Measurements from ENCODE around the gene PZP. TPM values are rescaled to one million over a fixed set of nuclear protein-coding genes. Genes with fewer than 3 reads are reported as not detected.

The PZP gene
- total and polyA plus RNA-seq, 9 of the 15 experiments (the other 6 are each of a cell fraction or from before 2014, with no cell fraction given) = 0.01 TPM; not detected in 8

DNA sequence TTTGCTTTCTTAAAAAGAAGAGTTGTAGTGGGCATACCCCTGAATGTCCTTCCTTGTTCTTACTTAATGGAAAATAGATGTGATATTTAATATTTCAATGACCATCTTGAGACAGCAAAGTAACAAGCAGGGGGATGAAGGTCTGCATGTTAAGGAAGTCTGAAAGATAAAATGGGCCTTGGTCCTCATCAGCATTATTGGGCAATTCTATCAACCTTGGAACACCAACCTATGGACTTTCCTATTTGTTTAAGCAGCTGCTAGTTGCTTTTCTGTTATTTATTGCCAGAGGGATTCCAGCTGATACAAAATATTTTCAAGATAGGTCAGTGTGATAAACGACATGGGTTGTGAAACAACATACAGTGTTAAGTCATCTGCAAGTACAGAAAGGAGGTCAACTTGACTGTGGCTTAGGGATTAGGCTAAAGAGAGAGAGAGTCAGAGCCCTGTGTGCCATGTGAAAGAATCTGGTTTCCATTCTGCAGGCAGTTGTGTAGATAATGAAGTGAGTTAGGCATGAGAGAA lies 76.1 kb downstream of the PZP start:
- Histone ChIP-seq H3K4me3 (no peak overlapping the region), H3K36me3 (ENCODE audit: control insufficient read depth, insufficient read depth, low read length) (no peaks in the 10 kb centered on the region), H3K9me1 (ENCODE audit: control insufficient read depth, insufficient read depth, low read length) (no peaks in the 10 kb centered on the region), H3K9ac (ENCODE audit: insufficient read depth in 1 of 2, low read depth in 2 of 2, low read length in 2 of 2) (no peak overlapping the region), H3K4me2 (ENCODE audit: insufficient read depth, low read length) (no peak overlapping the region), H2AFZ (ENCODE audit: low read depth, low read length) (no peak overlapping the region), H3K27ac (ENCODE audit: extremely low read depth, low read depth, low read length) (no peak overlapping the region), H3K27me3 (ENCODE audit: control insufficient read depth in 2 of 2, insufficient read depth in 2 of 2, low read length in 2 of 2) (peaks cover 10 to 16% of the 10 kb centered on the region in 2 experiments; a peak in 3 of 5 replicates), H3K79me2 (ENCODE audit: control insufficient read depth, insufficient read depth, low read length) (no peaks in the 10 kb centered on the region), H3K4me1 (replicated peaks in 1 of 2; ENCODE audit: control insufficient read depth in 2 of 2, insufficient read depth in 2 of 2, low read length in 2 of 2) (peaks cover 0 to 7% of the 10 kb centered on the region in 2 experiments; a peak in 1 of 5 replicates), H4K20me1 (replicated peaks; ENCODE audit: control insufficient read depth, insufficient read depth, low read length) (no peaks in the 10 kb centered on the region), H3K9me3 (replicated peaks; ENCODE audit: control insufficient read depth, insufficient read depth, low read depth, low read length) (no peaks in the 10 kb centered on the region)
- WGBS (ENCODE audit: insufficient coverage, low coverage, missing lambda C conversion rate) = 0% methylated on average over 1 of the region's 1 CpG
- POLR2A ChIA-PET = interaction anchor here (0.6 kb wide), 1 partner anchor 858 kb away, joined by 5 read pairs; no protein-coding TSS in a partner anchor
- CTCF ChIA-PET (ENCODE audit: low intra/inter-chr PET ratio) = no interaction called here
- no TSS peak for BruUV-seq (replicated peaks)
- ATAC-seq (no peak), DNase-seq (ENCODE audit: extremely low read depth in 1 of 4, low spot score in 3 of 4) (no peak), FAIRE-seq (no peak)
- in situ Hi-C loops (cut with MboI) = no loop called here
- intact Hi-C loops (cut with micrococcal nuclease) = no loop called here
- TF ChIP-seq, protein P1, sequence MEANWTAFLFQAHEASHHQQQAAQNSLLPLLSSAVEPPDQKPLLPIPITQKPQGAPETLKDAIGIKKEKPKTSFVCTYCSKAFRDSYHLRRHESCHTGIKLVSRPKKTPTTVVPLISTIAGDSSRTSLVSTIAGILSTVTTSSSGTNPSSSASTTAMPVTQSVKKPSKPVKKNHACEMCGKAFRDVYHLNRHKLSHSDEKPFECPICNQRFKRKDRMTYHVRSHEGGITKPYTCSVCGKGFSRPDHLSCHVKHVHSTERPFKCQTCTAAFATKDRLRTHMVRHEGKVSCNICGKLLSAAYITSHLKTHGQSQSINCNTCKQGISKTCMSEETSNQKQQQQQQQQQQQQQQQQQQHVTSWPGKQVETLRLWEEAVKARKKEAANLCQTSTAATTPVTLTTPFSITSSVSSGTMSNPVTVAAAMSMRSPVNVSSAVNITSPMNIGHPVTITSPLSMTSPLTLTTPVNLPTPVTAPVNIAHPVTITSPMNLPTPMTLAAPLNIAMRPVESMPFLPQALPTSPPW (CRISPR knock-in tag; IDR thresholded peaks at IDR 0.05) = no peak
- TF ChIP-seq PHTF2 (CRISPR knock-in tag; IDR thresholded peaks at IDR 0.05) = no peak
- TF ChIP-seq ZNF124 (CRISPR knock-in tag; IDR thresholded peaks at IDR 0.05) = no peak
- TF ChIP-seq, protein P2, sequence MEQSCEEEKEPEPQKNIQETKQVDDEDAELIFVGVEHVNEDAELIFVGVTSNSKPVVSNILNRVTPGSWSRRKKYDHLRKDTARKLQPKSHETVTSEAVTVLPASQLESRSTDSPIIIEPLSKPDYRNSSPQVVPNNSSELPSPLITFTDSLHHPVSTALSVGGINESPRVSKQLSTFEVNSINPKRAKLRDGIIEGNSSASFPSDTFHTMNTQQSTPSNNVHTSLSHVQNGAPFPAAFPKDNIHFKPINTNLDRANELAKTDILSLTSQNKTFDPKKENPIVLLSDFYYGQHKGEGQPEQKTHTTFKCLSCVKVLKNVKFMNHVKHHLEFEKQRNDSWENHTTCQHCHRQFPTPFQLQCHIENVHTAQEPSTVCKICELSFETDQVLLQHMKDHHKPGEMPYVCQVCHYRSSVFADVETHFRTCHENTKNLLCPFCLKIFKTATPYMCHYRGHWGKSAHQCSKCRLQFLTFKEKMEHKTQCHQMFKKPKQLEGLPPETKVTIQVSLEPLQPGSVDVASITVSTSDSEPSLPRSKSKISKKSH (CRISPR knock-in tag; IDR thresholded peaks at IDR 0.05) = no peak
- TF ChIP-seq EP300 (IDR thresholded peaks at IDR 0.05; ENCODE audit: low read length) = no peak
- TF ChIP-seq, protein P3, sequence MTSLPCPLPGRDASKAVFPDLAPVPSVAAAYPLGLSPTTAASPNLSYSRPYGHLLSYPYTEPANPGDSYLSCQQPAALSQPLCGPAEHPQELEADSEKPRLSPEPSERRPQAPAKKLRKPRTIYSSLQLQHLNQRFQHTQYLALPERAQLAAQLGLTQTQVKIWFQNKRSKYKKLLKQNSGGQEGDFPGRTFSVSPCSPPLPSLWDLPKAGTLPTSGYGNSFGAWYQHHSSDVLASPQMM (CRISPR knock-in tag; IDR thresholded peaks at IDR 0.05) = no peak
- TF ChIP-seq, protein P4, sequence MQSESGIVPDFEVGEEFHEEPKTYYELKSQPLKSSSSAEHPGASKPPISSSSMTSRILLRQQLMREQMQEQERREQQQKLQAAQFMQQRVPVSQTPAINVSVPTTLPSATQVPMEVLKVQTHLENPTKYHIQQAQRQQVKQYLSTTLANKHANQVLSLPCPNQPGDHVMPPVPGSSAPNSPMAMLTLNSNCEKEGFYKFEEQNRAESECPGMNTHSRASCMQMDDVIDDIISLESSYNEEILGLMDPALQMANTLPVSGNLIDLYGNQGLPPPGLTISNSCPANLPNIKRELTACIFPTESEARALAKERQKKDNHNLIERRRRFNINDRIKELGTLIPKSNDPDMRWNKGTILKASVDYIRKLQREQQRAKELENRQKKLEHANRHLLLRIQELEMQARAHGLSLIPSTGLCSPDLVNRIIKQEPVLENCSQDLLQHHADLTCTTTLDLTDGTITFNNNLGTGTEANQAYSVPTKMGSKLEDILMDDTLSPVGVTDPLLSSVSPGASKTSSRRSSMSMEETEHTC (IDR thresholded peaks at IDR 0.05) = no peak
- TF ChIP-seq CBFA2T3 (IDR thresholded peaks at IDR 0.05) = no peak
- TF ChIP-seq ZNF445 (CRISPR knock-in tag; IDR thresholded peaks at IDR 0.05; ENCODE audit: low read depth) = no peak
- TF ChIP-seq HDGF (IDR thresholded peaks at IDR 0.05) = no peak
- no peak for TF ChIP-seq HDAC8 (tag; IDR thresholded peaks at IDR 0.05)
- no peak for TF ChIP-seq ZNF589 (CRISPR knock-in tag; IDR thresholded peaks at IDR 0.05; ENCODE audit: low read depth)
- TF ChIP-seq SNIP1 (IDR thresholded peaks at IDR 0.05; ENCODE audit: low read depth) = no peak
- TF ChIP-seq THRAP3 (IDR thresholded peaks at IDR 0.05; ENCODE audit: borderline replicate concordance) = no peak
- no peak for TF ChIP-seq ZNF77 (CRISPR knock-in tag; IDR thresholded peaks at IDR 0.05)
- TF ChIP-seq ZNF766 (CRISPR knock-in tag; conservative IDR thresholded peaks at IDR 0.05) = no peak
- TF ChIP-seq, protein P5, sequence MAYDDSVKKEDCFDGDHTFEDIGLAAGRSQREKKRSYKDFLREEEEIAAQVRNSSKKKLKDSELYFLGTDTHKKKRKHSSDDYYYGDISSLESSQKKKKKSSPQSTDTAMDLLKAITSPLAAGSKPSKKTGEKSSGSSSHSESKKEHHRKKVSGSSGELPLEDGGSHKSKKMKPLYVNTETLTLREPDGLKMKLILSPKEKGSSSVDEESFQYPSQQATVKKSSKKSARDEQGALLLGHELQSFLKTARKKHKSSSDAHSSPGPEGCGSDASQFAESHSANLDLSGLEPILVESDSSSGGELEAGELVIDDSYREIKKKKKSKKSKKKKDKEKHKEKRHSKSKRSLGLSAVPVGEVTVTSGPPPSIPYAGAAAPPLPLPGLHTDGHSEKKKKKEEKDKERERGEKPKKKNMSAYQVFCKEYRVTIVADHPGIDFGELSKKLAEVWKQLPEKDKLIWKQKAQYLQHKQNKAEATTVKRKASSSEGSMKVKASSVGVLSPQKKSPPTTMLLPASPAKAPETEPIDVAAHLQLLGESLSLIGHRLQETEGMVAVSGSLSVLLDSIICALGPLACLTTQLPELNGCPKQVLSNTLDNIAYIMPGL (CRISPR knock-in tag; IDR thresholded peaks at IDR 0.05) = no peak
- no peak for TF ChIP-seq CBX2 (IDR thresholded peaks at IDR 0.05; ENCODE audit: insufficient read depth, low read length, poor library complexity, severe bottlenecking)
